ENCODE measurements around the gene FGF14.

The FGF14 gene

GRCh38 chr13:102309110-102309509, 92.7 kb downstream of the FGF14 start:
- no peak for DNase-seq

- DNase-seq, result no peak
Observed at GRCh38 chr13:102302534-102302933, 99.3 kb downstream of the FGF14 start.

DNA sequence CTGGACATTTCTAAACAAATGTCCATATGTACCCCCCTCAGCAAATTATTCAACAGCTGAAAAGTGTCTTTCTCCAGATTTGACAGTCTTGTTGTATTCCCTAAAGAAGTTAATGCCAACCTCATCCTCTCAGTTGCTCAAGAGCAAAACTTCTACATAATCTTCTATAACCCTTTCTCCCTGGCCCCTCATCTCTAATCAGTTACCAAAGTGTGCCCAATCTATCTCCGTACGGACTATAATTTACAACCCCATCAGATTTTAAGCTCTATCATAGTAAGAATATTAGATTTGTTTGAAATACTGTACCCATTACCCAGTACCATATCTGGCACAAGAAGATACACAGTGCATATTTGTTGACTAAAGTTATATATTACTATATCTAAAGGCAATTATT, 101.5 kb downstream of the FGF14 start:
- no peak for DNase-seq

GRCh38 chr13:102299366-102299765, 102.5 kb downstream of the FGF14 start:
- no peak for DNase-seq

DNA sequence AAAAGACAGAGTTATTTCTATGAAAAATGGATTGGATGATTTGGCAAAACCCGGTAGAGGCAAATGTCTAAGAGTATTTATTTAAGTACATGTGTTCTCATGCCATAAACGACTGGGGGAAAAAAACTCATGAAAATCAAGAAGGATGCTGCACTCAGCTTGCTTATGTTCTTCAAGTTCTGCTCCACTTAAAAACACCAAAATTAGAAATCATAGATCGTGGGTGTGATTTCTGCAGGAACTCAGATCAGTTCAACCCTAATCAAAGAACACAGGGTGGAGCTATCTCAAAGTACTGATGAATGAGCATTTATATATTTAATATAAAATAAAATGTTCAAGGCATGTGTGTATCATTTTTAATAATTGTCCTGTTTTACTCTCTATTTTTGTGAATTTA, 103.8 kb downstream of the FGF14 start:
- no peak for DNase-seq

- DNase-seq, result peak; percentile 24
Observed at GRCh38 chr13:102295316-102296048, 106.4 kb downstream of the FGF14 start.

- DNase-seq, result no peak
Observed at GRCh38 chr13:102294407-102295018, 107.3 kb downstream of the FGF14 start.

GRCh38 chr13:102293723-102294122, 108.1 kb downstream of the FGF14 start:
- no peak for DNase-seq

DNA sequence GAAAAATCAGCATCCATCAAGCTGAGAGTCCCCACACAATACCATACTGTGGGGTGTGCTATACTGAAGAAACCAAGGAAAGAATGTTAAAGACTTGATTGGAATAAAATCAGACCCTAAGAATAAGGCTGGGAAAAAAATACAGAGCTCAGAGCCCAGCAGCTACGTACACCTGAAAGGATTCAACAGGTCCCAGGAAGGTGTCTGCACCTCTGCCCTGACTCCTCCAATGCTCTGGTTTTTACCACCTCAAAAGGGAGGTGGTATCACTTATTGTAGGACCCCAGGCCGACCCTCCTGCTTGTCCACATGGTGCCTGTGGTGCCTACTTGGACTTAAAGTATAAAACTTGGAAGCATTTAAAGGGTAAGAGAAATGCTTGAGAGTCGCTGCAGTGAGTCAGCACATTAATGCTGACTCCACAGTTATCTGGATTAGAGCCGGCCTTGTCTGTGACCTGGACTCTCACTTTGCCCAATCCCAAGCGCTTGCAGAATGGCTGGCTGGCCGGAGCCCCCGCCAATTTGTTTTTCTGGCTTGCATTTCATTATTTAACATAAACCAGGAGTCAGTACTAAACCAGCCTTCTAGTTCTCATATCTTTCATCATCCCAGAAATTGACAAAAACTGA, 110.1 kb downstream of the FGF14 start:
- DNase-seq, result no peak

GRCh38 chr13:102289606-102290005, 112.2 kb downstream of the FGF14 start:
- peak; percentile 2 for DNase-seq

GRCh38 chr13:102286326-102286725, 115.5 kb downstream of the FGF14 start:
- DNase-seq, result peak; percentile 76

DNA sequence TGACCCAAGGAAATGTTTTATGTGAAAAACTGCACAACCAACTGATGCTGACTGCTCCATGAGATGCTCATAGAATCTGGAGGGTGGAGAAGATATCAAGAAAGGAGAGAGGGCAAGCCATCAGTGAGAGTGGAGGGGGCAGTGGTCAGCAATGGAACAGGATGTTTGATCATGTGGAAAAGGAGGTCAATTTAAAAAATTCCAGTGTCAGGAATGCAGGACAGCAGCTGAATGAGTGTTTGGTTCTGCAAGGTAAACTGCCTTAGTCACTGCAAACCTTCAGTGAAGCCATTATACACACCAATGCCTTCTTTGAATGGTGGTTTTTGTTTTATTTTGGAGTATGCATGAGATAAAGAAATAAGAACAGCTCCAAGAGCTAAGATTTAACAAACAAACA, 121.5 kb downstream of the FGF14 start:
- DNase-seq, result no peak

GRCh38 chr13:102277286-102277685, 124.6 kb downstream of the FGF14 start:
- DNase-seq, result no peak

GRCh38 chr13:102276404-102276803, 125.4 kb downstream of the FGF14 start:
- no peak for DNase-seq

DNA sequence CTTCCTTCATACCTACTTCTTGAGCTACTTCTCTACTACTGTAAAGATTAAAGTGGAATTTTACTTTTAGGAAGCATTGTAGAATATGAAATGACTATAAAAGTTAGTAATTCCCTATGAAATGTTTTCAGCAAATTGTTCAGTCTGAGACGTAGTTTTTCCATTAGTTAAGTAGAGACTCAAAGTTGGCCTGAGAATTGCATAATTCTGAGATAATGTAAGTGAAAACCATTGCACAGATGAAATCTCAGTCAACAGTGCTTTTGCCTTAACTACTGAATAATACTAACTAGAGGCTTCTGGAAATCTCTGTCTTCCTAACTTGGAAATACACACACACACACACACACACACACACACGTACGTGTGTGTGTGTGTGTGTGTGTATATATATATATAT, 125.9 kb downstream of the FGF14 start:
- no peak for DNase-seq

GRCh38 chr13:102273111-102273510, 128.7 kb downstream of the FGF14 start:
- DNase-seq, result no peak

- DNase-seq, result no peak
Observed at GRCh38 chr13:102267191-102267590, 134.7 kb downstream of the FGF14 start.

DNA sequence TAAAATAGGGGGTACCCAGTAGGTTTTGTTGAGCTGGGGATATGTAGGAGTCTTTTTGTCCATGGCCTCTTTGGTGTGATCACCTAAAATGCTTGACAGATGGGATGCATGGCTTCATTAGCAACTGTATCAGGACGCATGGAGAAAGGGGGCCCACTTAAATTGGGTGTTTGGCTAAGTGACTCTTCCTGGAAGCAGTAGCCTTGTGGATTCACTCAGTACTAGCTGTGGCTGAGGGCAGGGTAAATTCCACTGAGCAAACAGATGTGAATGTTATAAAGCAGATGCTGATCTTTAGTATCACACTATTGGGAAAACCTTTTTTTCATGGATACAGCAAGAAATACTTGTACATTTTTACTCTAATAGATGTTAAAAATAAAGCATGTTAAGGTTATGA, 140.0 kb downstream of the FGF14 start:
- no peak for DNase-seq

GRCh38 chr13:102261316-102261715, 140.5 kb downstream of the FGF14 start:
- no peak for DNase-seq

GRCh38 chr13:102260256-102260655, 141.6 kb downstream of the FGF14 start:
- no peak for DNase-seq

GRCh38 chr13:102255409-102255808, 146.4 kb downstream of the FGF14 start:
- no peak for DNase-seq

GRCh38 chr13:102251817-102252216, 150.0 kb downstream of the FGF14 start:
- DNase-seq, result no peak

DNA sequence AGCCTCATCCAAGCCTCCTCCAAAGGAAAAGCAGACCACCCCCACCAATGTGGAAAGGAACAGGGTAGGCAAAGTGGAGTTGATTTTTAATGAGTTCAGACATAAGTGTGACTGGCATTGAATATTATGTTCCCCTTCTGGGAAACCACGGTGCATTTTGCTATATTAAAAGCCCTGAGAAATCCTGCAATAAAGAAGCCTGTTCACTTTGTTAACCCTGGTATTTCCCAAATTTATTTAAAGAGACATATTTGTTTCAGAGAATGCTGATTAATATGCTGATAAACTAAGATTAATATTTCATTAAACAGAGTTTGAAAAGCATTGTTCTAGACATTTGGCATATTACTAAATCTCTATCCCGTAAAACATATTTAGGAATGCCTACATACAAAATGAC, 151.4 kb downstream of the FGF14 start:
- no peak for DNase-seq

GRCh38 chr13:102244607-102245227, 157.1 kb downstream of the FGF14 start:
- no peak for DNase-seq
